Measurements from ENCODE around the gene TMEFF2.

DNA sequence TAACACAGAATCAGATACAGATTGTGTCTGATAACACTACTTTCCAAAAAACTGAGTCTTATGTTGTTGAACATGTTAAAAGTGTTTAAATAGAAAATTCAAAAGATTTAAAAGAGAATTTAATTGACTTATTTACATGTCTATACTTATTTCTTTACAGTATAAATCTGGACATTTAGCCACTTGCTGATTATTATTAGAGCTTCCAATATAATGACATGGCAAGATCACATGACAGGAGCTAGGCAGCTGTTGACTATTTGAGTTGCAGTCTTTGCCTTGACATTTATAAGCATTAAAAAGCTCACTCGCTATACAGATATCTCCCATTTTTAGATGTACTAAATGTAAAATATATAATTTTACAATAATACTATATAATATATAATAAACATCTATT, 6.4 kb upstream of the TMEFF2 start:
- TF ChIP-seq SIN3A (IDR thresholded peaks at IDR 0.05; ENCODE audit: borderline replicate concordance, insufficient read depth, low read length) = no peak
- no peak for TF ChIP-seq POLR2AphosphoS5 (IDR thresholded peaks at IDR 0.05; ENCODE audit: low read depth, low read length)
- TF ChIP-seq, protein P1, sequence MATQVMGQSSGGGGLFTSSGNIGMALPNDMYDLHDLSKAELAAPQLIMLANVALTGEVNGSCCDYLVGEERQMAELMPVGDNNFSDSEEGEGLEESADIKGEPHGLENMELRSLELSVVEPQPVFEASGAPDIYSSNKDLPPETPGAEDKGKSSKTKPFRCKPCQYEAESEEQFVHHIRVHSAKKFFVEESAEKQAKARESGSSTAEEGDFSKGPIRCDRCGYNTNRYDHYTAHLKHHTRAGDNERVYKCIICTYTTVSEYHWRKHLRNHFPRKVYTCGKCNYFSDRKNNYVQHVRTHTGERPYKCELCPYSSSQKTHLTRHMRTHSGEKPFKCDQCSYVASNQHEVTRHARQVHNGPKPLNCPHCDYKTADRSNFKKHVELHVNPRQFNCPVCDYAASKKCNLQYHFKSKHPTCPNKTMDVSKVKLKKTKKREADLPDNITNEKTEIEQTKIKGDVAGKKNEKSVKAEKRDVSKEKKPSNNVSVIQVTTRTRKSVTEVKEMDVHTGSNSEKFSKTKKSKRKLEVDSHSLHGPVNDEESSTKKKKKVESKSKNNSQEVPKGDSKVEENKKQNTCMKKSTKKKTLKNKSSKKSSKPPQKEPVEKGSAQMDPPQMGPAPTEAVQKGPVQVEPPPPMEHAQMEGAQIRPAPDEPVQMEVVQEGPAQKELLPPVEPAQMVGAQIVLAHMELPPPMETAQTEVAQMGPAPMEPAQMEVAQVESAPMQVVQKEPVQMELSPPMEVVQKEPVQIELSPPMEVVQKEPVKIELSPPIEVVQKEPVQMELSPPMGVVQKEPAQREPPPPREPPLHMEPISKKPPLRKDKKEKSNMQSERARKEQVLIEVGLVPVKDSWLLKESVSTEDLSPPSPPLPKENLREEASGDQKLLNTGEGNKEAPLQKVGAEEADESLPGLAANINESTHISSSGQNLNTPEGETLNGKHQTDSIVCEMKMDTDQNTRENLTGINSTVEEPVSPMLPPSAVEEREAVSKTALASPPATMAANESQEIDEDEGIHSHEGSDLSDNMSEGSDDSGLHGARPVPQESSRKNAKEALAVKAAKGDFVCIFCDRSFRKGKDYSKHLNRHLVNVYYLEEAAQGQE (IDR thresholded peaks at IDR 0.05; ENCODE audit: insufficient read depth in 1 of 2, low read depth in 2 of 2, low read length in 2 of 2) = no peak
- TF ChIP-seq TAF1 (IDR thresholded peaks at IDR 0.05; ENCODE audit: borderline replicate concordance, insufficient read depth, low read length) = no peak
- no peak for TF ChIP-seq FOXP2 (optimal IDR thresholded peaks at IDR 0.05; ENCODE audit: borderline replicate concordance, extremely low read depth, extremely low read length, insufficient read depth)

Data from PFSK-1 (cell line).